Stimulated activated CD4-positive, alpha-beta T cell treated with anti-CD3 and anti-CD28 coated beads, Interleukin-4, amount 100 ng/mL, for 1 hour (primary cell): ENCODE data around the gene OR8S1.

Experiments
- DNase-seq: peaks from one replicate; pipeline ENCODE4 v3.0.0-alpha.2; 2020

The OR8S1 gene

GRCh38 chr12:48557919-48558318, 32.5 kb downstream of the OR8S1 start:
- DNase-seq, result no peak

GRCh38 chr12:48567731-48568130, 42.3 kb downstream of the OR8S1 start:
- DNase-seq, result no peak

GRCh38 chr12:48569946-48570345, 44.5 kb downstream of the OR8S1 start, which contains the start of gene LALBA:
TSS of gene LALBA (minus strand) at chr12:48570046. CDS start at chr12:48570020, 26 bp downstream.
- no peak for DNase-seq

- no peak for DNase-seq
Observed at GRCh38 chr12:48572326-48572725, 46.9 kb downstream of the OR8S1 start.
